GM19240 (cell line): ENCODE results near the gene VEGFB.

Experiments used
- DNase-seq: peaks from one replicate; pipeline ENCODE4 v3.0.0; 2011; ENCODE audit warnings: low spot score; ENCODE audit not compliant: insufficient read length

VEGFB gene

GRCh38 chr11:64246871-64247728, 12.7 kb downstream of the VEGFB start, which contains the start of gene PPP1R14B:
Gene PPP1R14B (minus strand): TSS chr11:64246943. CDS start chr11:64246673, 270 bp downstream.
- DNase-seq: peak; percentile 83

GRCh38 chr11:64247729-64248531, 13.5 kb downstream of the VEGFB start:
- no peak for DNase-seq

- DNase-seq: no peak
These were observed 14.2 kb downstream of the VEGFB start for GRCh38 chr11:64248578-64248977.

GRCh38 chr11:64249038-64249437, 14.7 kb downstream of the VEGFB start:
- DNase-seq: no peak

GRCh38 chr11:64249563-64250414, 15.4 kb downstream of the VEGFB start:
- no peak for DNase-seq

- DNase-seq: no peak
These were observed 16.1 kb downstream of the VEGFB start for GRCh38 chr11:64250415-64251015.

- peak; percentile 79 for DNase-seq
These were observed 16.8 kb downstream of the VEGFB start, which contains the start of gene PLCB3 for GRCh38 chr11:64251016-64251752. Gene PLCB3 (plus strand): TSS chr11:64251530. CDS start chr11:64251650, 120 bp downstream.

- no peak for DNase-seq
These were observed 17.3 kb downstream of the VEGFB start for GRCh38 chr11:64251753-64252002.

GRCh38 chr11:64252003-64252872, 17.9 kb downstream of the VEGFB start:
- no peak for DNase-seq

- no peak for DNase-seq
These were observed 18.7 kb downstream of the VEGFB start for GRCh38 chr11:64253043-64253442.

GRCh38 chr11:64253481-64253880, 19.1 kb downstream of the VEGFB start:
- DNase-seq: no peak

GRCh38 chr11:64254326-64254725, 19.9 kb downstream of the VEGFB start:
- no peak for DNase-seq

- DNase-seq: no peak
These were observed 21.0 kb downstream of the VEGFB start for GRCh38 chr11:64255135-64256128.

GRCh38 chr11:64256300-64256699, 21.9 kb downstream of the VEGFB start:
- no peak for DNase-seq

GRCh38 chr11:64258356-64258755, 24.0 kb downstream of the VEGFB start:
- DNase-seq: no peak

- no peak for DNase-seq
These were observed 24.7 kb downstream of the VEGFB start for GRCh38 chr11:64258946-64259532.

- DNase-seq: no peak
These were observed 25.2 kb downstream of the VEGFB start for GRCh38 chr11:64259533-64260067.
